OCI-LY3 (cell line): ENCODE results near the gene TSEN2.

Experiments
- H2AFZ ChIP-seq: fragments of 200-600, 300-600 bp; shearing (Covaris generic); 2 replicates; pipeline ENCODE4 v1.6.0; 2014; ENCODE audit warnings: antibody characterized with exemption, low read depth, low read length
- H3K27ac ChIP-seq: fragments of 200-600, 300-600 bp; sonication (generic); 2 replicates; pipeline ENCODE4 v1.5.1; 2014; ENCODE audit warnings: mild to moderate bottlenecking, low read length, moderate library complexity, mixed read lengths
- H3K27me3 ChIP-seq: fragments of 200-600, 300-600 bp; sonication (generic); 2 replicates; pipeline ENCODE4 v1.6.1; 2014; ENCODE audit warnings: low read depth, low read length, mixed read lengths
- H3K36me3 ChIP-seq: fragments of 200-600, 300-600 bp; sonication (generic); replicated peaks from 2 replicates; pipeline ENCODE3; 2014; ENCODE audit warnings: low read depth, low read length, mixed read lengths
- H3K4me1 ChIP-seq: fragments of 300-600, 200-600 bp; sonication (generic); 2 replicates; pipeline ENCODE4 v1.6.1; 2014; ENCODE audit warnings: low read length, mixed read lengths
- H3K4me2 ChIP-seq: fragments of 200-600, 300-600 bp; sonication (generic); 2 replicates; pipeline ENCODE4 v1.6.1; 2014; ENCODE audit warnings: low read length, mixed read lengths
- H3K4me3 ChIP-seq: fragments of 300-600, 200-600 bp; sonication (generic); 2 replicates; pipeline ENCODE4 v1.5.1; 2014; ENCODE audit warnings: antibody characterized with exemption, mild to moderate bottlenecking, low read length, moderate library complexity
- H3K79me2 ChIP-seq: fragments of 300-600, 200-600 bp; shearing (Covaris generic); 2 replicates; pipeline ENCODE4 v1.6.1; 2014; ENCODE audit warnings: mild to moderate bottlenecking, low read length, mixed read lengths
- H3K9ac ChIP-seq: fragments of 300-600, 200-600 bp; shearing (Covaris generic); 2 replicates; pipeline ENCODE4 v1.6.0; 2014; ENCODE audit warnings: mild to moderate bottlenecking, low read length, moderate library complexity
- H3K9me3 ChIP-seq: fragments of 200-600, 300-600 bp; shearing (Covaris generic); 2 replicates; pipeline ENCODE4 v1.6.1; 2014; ENCODE audit warnings: low read length, mixed read lengths; ENCODE audit not compliant: insufficient read depth
- H4K20me1 ChIP-seq: fragments of 200-600, 300-600 bp; sonication (generic); 2 replicates; pipeline ENCODE4 v1.6.1; 2016; ENCODE audit warnings: low read length, mixed read lengths; ENCODE audit not compliant: insufficient read depth
- EZH2phosphoT487 ChIP-seq: fragments of 200-600 bp; shearing (Covaris generic); IDR thresholded peaks from 2 replicates; pipeline ENCODE4 v1.6.1; 2018; ENCODE audit warnings: antibody characterized with exemption, mixed run types, low read depth
- TF ChIP-seq, protein P1 (sequence below): fragments of 200-600, 300-600 bp; sonication (generic); IDR thresholded peaks from 2 replicates; pipeline ENCODE4 v1.5.1; 2014; ENCODE audit warnings: antibody characterized with exemption, low read length, low read depth

The TSEN2 gene

DNA sequence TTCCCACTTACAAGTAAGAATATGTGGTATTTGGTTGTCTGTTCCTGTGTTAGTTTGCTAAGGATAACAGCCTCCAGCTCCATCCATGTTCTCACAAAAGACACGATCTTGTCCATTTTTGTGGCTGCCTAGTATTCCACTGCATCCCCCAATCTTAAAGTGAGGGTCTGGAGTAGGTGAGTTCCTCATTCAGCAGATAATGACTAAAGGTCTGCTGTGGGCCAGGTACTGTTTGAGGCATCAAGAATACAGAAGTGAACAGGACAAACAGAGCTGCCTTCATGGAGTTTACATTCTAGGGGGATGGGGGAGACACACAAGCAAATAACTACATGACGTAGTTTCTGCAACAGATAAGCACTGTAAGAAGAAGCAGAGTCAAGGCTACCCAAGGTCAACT, 36.7 kb downstream of the TSEN2 start:
- no peaks in the 10 kb centered on the region for H3K27me3 ChIP-seq
- no peaks in the 10 kb centered on the region for H3K4me1 ChIP-seq
- no peaks in the 10 kb centered on the region for H3K9me3 ChIP-seq
- H3K79me2 ChIP-seq = no peaks in the 10 kb centered on the region
- no peak overlapping the region for H3K4me3 ChIP-seq
- H4K20me1 ChIP-seq = no peaks in the 10 kb centered on the region
- no peak for TF ChIP-seq EZH2phosphoT487
- H3K36me3 ChIP-seq = peaks cover 26% of the 10 kb centered on the region
- no peak overlapping the region for H2AFZ ChIP-seq
- H3K4me2 ChIP-seq = no peak overlapping the region
- H3K9ac ChIP-seq = no peak overlapping the region
- H3K27ac ChIP-seq = no peak overlapping the region

GRCh38 chr3:12522721-12523120, 38.4 kb downstream of the TSEN2 start:
- Histone ChIP-seq H3K4me1 (no peaks in the 10 kb centered on the region), H3K4me2 (no peak overlapping the region), H3K27ac (no peak overlapping the region), H3K9me3 (no peaks in the 10 kb centered on the region), H3K27me3 (no peaks in the 10 kb centered on the region), H4K20me1 (no peaks in the 10 kb centered on the region), H3K9ac (no peak overlapping the region), H3K4me3 (no peak overlapping the region), H3K79me2 (no peaks in the 10 kb centered on the region), H3K36me3 (peaks cover 36% of the 10 kb centered on the region), H2AFZ (no peak overlapping the region)
- TF ChIP-seq, protein P1, sequence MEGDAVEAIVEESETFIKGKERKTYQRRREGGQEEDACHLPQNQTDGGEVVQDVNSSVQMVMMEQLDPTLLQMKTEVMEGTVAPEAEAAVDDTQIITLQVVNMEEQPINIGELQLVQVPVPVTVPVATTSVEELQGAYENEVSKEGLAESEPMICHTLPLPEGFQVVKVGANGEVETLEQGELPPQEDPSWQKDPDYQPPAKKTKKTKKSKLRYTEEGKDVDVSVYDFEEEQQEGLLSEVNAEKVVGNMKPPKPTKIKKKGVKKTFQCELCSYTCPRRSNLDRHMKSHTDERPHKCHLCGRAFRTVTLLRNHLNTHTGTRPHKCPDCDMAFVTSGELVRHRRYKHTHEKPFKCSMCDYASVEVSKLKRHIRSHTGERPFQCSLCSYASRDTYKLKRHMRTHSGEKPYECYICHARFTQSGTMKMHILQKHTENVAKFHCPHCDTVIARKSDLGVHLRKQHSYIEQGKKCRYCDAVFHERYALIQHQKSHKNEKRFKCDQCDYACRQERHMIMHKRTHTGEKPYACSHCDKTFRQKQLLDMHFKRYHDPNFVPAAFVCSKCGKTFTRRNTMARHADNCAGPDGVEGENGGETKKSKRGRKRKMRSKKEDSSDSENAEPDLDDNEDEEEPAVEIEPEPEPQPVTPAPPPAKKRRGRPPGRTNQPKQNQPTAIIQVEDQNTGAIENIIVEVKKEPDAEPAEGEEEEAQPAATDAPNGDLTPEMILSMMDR = no peak
- no peak for TF ChIP-seq EZH2phosphoT487

DNA sequence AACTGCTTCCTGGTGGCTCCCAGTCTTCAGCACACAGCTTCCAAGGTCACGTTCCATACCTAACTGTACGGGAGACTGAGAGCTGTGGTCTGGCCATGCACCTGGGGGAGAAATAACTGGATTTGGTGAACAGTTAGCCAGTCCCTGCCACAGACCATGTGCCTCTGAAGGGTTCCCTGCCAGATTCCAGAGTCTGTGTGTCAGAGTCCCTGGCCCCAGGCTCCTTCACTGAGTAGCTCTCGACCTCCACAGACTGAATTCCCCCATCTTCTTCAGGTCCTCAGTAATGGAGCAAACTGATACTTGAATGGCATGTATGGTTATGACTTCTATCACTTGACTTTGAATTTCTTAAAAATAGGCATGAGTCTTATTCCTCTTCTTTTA, 43.5 kb downstream of the TSEN2 start:
- Histone ChIP-seq H3K79me2 (no peaks in the 10 kb centered on the region), H3K4me2 (no peak overlapping the region), H3K4me3 (no peak overlapping the region), H3K4me1 (no peaks in the 10 kb centered on the region), H3K9ac (no peak overlapping the region), H4K20me1 (no peaks in the 10 kb centered on the region), H3K9me3 (no peaks in the 10 kb centered on the region), H3K27me3 (no peaks in the 10 kb centered on the region), H3K36me3 (peaks cover 51% of the 10 kb centered on the region), H3K27ac (no peak overlapping the region), H2AFZ (no peak overlapping the region)
- TF ChIP-seq EZH2phosphoT487 = no peak
- TF ChIP-seq, protein P1 = no peak

DNA sequence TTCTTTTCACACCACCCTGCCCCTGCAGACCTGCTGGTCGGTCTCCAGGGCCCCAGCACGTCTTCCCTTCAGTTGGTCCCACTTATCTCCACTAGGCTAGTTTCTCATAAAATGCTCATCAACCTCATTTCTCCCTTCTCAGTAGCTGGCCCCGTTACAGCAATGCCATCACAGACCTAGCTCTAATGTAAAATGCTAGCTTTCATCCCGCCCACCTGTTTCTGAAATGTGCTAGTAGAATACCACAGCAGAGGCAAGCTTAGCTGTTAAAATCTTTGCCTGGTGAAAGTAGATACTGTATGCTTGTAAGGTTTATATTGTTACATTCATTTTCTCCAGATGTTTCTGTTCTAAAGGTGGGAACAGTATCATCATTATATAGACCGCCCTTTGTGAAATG, 47.9 kb downstream of the TSEN2 start:
- Histone ChIP-seq H3K27me3 (no peaks in the 10 kb centered on the region), H3K4me1 (no peaks in the 10 kb centered on the region), H3K4me3 (no peak overlapping the region), H4K20me1 (no peaks in the 10 kb centered on the region), H3K27ac (no peak overlapping the region), H3K79me2 (no peaks in the 10 kb centered on the region), H2AFZ (no peak overlapping the region), H3K4me2 (no peak overlapping the region), H3K9ac (no peak overlapping the region), H3K9me3 (no peaks in the 10 kb centered on the region), H3K36me3 (peaks cover 52% of the 10 kb centered on the region)
- TF ChIP-seq, protein P1 = no peak
- TF ChIP-seq EZH2phosphoT487 = no peak

DNA sequence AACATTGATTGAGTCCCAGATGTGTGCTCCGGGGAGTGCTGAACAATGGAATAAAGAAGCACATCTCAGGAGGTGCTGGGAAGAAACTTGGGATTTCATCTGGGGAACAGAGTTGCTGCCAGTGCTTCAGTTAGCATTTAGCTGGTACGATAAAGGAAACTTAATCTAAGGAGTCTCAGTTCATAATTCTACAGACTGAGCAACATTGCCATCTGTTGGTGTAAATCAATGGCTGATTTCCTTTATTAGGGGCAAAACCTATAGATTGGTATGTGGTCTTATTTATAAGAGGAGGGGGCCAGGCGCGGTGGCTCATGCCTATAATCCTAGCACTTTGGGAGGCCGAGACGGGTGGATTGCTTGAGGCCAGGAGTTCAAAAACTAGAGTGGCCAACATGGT, 52.1 kb downstream of the TSEN2 start:
- Histone ChIP-seq H3K27ac (no peak overlapping the region), H4K20me1 (no peaks in the 10 kb centered on the region), H2AFZ (no peak overlapping the region), H3K27me3 (no peaks in the 10 kb centered on the region), H3K4me2 (no peak overlapping the region), H3K36me3 (peaks cover 34% of the 10 kb centered on the region), H3K4me3 (no peak overlapping the region), H3K9ac (no peak overlapping the region), H3K4me1 (no peaks in the 10 kb centered on the region), H3K79me2 (no peaks in the 10 kb centered on the region), H3K9me3 (no peaks in the 10 kb centered on the region)
- TF ChIP-seq EZH2phosphoT487 = no peak
- TF ChIP-seq, protein P1 = no peak
